Urinary bladder (tissue), 4 donors: Measurements from ENCODE around the gene GSE1. TPM values are rescaled to one million over a fixed set of nuclear protein-coding genes. Genes with fewer than 3 reads are reported as not detected.

Experiments
- DNase-seq: peaks from one replicate; pipeline ENCODE4 v3.0.0-alpha.2; 2015; ENCODE audit errors: extremely low spot score
- H3K27ac ChIP-seq: one replicate; pipeline ENCODE4 v1.5.1; 2013; ENCODE audit warnings: low read depth, mild to moderate bottlenecking, moderate library complexity
- H3K36me3 ChIP-seq: one replicate; pipeline ENCODE4 v1.6.1; 2013; ENCODE audit warnings: mild to moderate bottlenecking, moderate library complexity; ENCODE audit not compliant: insufficient read depth
- H3K4me1 ChIP-seq: one replicate; pipeline ENCODE4 v1.6.1; 2013; ENCODE audit warnings: mild to moderate bottlenecking, moderate library complexity; ENCODE audit not compliant: insufficient read depth
- H3K4me3 ChIP-seq: one replicate; pipeline ENCODE4 v1.5.1; 2013; ENCODE audit warnings: low read depth, low read length
- WGBS: extraction: QIAGEN DNeasy Blood & Tissue Kit; methylation state at CpG from one replicate; pipeline ENCODE4 v1.1.7; 2013; 5-methylcytosine and 5-hydroxymethylcytosine counted together
- polyA plus RNA-seq: library from polyadenylated mRNA; stranded (reverse); fragments of 200-250 nt; gene quantifications from one replicate; pipeline ENCODE4 v1.2.3, GENCODE V29; 2013
- total RNA-seq: library from RNA; depleted of rRNA; stranded (reverse); fragments of >200 nt; gene quantifications from one replicate; pipeline ENCODE4 v1.2.3, GENCODE V29; 2014
- donor health status: healthy with polysubstance abuse.
- donor health status: healthy.

Gene GSE1
- total RNA-seq (33.4 TPM), polyA plus RNA-seq (29.7 TPM)

- DNase-seq, result no peak
- H3K36me3 ChIP-seq, result no peaks in the 10 kb centered on the region
- peaks cover 2% of the 10 kb centered on the region for H3K4me1 ChIP-seq
- under 1% methylated on average over 81 of the region's 81 CpGs for WGBS
- peak within 1 kb of the TSS; percentile 52 for H3K4me3 ChIP-seq
- H3K27ac ChIP-seq, result peak within 1 kb of the TSS; percentile 57
These were observed at the start of gene GSE1 for GRCh38 chr16:85612801-85613603. GSE1 (plus strand) TSS chr16:85613322; CDS start chr16:85613392, 70 bp downstream.

GRCh38 chr16:85563515-85564276, 49.4 kb upstream of the GSE1 start:
- no peak for DNase-seq
- WGBS, result 70% methylated on average over 19 of the region's 19 CpGs
- no peaks in the 10 kb centered on the region for H3K4me1 ChIP-seq

GRCh38 chr16:85564277-85565051, 48.7 kb upstream of the GSE1 start:
- no peak for DNase-seq
- WGBS, result 86% methylated on average over 16 of the region's 16 CpGs
- no peak overlapping the region for H3K27ac ChIP-seq
- H3K36me3 ChIP-seq, result no peaks in the 10 kb centered on the region
- H3K4me1 ChIP-seq, result no peaks in the 10 kb centered on the region
- H3K4me3 ChIP-seq, result no peak overlapping the region

More at GRCh38 chr16:85563515-85564276, 49.4 kb upstream of the GSE1 start:
- H3K4me3 ChIP-seq, result no peak overlapping the region
- no peaks in the 10 kb centered on the region for H3K36me3 ChIP-seq
- no peak overlapping the region for H3K27ac ChIP-seq

- Histone ChIP-seq H3K27ac (no peak overlapping the region), H3K4me3 (no peak overlapping the region), H3K4me1 (no peaks in the 10 kb centered on the region), H3K36me3 (no peaks in the 10 kb centered on the region)
- 89% methylated on average over 9 of the region's 9 CpGs for WGBS
- no peak for DNase-seq
These were observed 47.8 kb upstream of the GSE1 start for GRCh38 chr16:85565340-85565739.

GRCh38 chr16:85565801-85566526, 47.2 kb upstream of the GSE1 start:
- DNase-seq, result no peak
- Histone ChIP-seq H3K27ac (no peak overlapping the region), H3K4me3 (no peak overlapping the region), H3K36me3 (no peaks in the 10 kb centered on the region), H3K4me1 (no peaks in the 10 kb centered on the region)
- WGBS, result 74% methylated on average over 23 of the region's 23 CpGs

GRCh38 chr16:85566561-85567100, 46.5 kb upstream of the GSE1 start:
- no peaks in the 10 kb centered on the region for H3K36me3 ChIP-seq
- 65% methylated on average over 19 of the region's 19 CpGs for WGBS
- H3K27ac ChIP-seq, result no peak overlapping the region
- H3K4me1 ChIP-seq, result no peaks in the 10 kb centered on the region
- H3K4me3 ChIP-seq, result no peak overlapping the region
- no peak for DNase-seq

GRCh38 chr16:85567101-85567866, 45.8 kb upstream of the GSE1 start:
- Histone ChIP-seq H3K4me3 (no peak overlapping the region), H3K4me1 (no peaks in the 10 kb centered on the region), H3K36me3 (no peaks in the 10 kb centered on the region), H3K27ac (no peak overlapping the region)
- no peak for DNase-seq
- WGBS, result 83% methylated on average over 27 of the region's 27 CpGs

GRCh38 chr16:85567935-85568334, 45.2 kb upstream of the GSE1 start:
- Histone ChIP-seq H3K4me1 (no peaks in the 10 kb centered on the region), H3K36me3 (no peaks in the 10 kb centered on the region), H3K27ac (no peak overlapping the region), H3K4me3 (no peak overlapping the region)
- DNase-seq, result no peak
- 97% methylated on average over 4 of the region's 4 CpGs for WGBS

- Histone ChIP-seq H3K4me3 (no peak overlapping the region), H3K27ac (no peak overlapping the region), H3K36me3 (no peaks in the 10 kb centered on the region), H3K4me1 (no peaks in the 10 kb centered on the region)
- no peak for DNase-seq
- WGBS, result 82% methylated on average over 8 of the region's 8 CpGs
These were observed 44.6 kb upstream of the GSE1 start for GRCh38 chr16:85568519-85568918.

- Histone ChIP-seq H3K4me1 (no peaks in the 10 kb centered on the region), H3K36me3 (no peaks in the 10 kb centered on the region), H3K27ac (no peak overlapping the region), H3K4me3 (no peak overlapping the region)
- 95% methylated on average over 11 of the region's 11 CpGs for WGBS
- no peak for DNase-seq
These were observed 44.0 kb upstream of the GSE1 start for GRCh38 chr16:85569039-85569614.

GRCh38 chr16:85569615-85570212, 43.4 kb upstream of the GSE1 start:
- Histone ChIP-seq H3K36me3 (no peaks in the 10 kb centered on the region), H3K4me1 (no peaks in the 10 kb centered on the region), H3K4me3 (no peak overlapping the region), H3K27ac (no peak overlapping the region)
- DNase-seq, result no peak
- WGBS, result 69% methylated on average over 20 of the region's 20 CpGs
